Upper lobe of left lung (tissue), 6 donors: ENCODE data around the gene LRRC14B. TPM values are rescaled to one million over a fixed set of nuclear protein-coding genes. Genes with fewer than 3 reads are reported as not detected.
"Not testable (repeated sequence)": the region's sequence is repeated elsewhere in the genome, so short reads cannot be mapped to it uniquely, and the experiment has no call there.

Source experiments
- ATAC-seq, 2 donors: fragments of 200-7000 bp; cut with Tn5 transposase; one replicate each; pipeline ENCODE4 v1.9.1; 2022; ENCODE audit warnings: mild to moderate bottlenecking in 2 of 2, moderate library complexity in 2 of 2; ENCODE audit not compliant: low FRiP score in 2 of 2
- DNase-seq, 2 donors: peaks; one replicate each; pipeline ENCODE4 v3.0.0-alpha.2; 2019 to 2020
- H3K27ac ChIP-seq, 4 donors: fragments of 200-600 bp; sonication (generic); one replicate each; pipeline ENCODE4 v1.5.1; 2016 to 2019
- H3K27me3 ChIP-seq, 4 donors: fragments of 200-600 bp; sonication (generic); one replicate each; pipeline ENCODE4 v1.5.1; 2017 to 2019
- H3K36me3 ChIP-seq, 4 donors: fragments of 200-600 bp; sonication (generic); one replicate each; pipeline ENCODE4 v1.5.1; 2016 to 2019
- H3K4me1 ChIP-seq, 4 donors: fragments of 200-600 bp; sonication (generic); one replicate each; pipeline ENCODE4 v1.5.1; 2018 to 2019
- H3K4me3 ChIP-seq, 4 donors: fragments of 200-600 bp; sonication (generic); one replicate each; pipeline ENCODE4 v1.5.1; 2017 to 2019; ENCODE audit warnings: mild to moderate bottlenecking in 2 of 4, moderate library complexity in 1 of 4
- H3K9me3 ChIP-seq, 4 donors: fragments of 200-600 bp; sonication (generic); one replicate each; pipeline ENCODE4 v1.5.1; 2018 to 2019
- CTCF ChIP-seq, 6 experiments: fragments of 450-650 bp in 4 of 6; fragments of 200-600 bp in 2 of 6; sonication (generic) in 2 of 6; IDR thresholded peaks; one replicate each; pipeline ENCODE4 v1.5.1; 2016 to 2019; ENCODE audit warnings: antibody characterized with exemption in 6 of 6
- EP300 ChIP-seq, 4 donors: sonication (generic); formaldehyde crosslinking; IDR thresholded peaks; one replicate each; pipeline ENCODE4 v1.5.1; 2017; ENCODE audit warnings: antibody characterized with exemption in 4 of 4, control low read depth in 2 of 4
- POLR2A ChIP-seq, 4 donors: fragments of 450-650 bp; IDR thresholded peaks; one replicate each; pipeline ENCODE4 v1.5.1; 2016 to 2017; ENCODE audit warnings: antibody characterized with exemption in 4 of 4, mild to moderate bottlenecking in 2 of 4
- POLR2AphosphoS5 ChIP-seq, 2 donors: sonication (generic); formaldehyde crosslinking; IDR thresholded peaks; one replicate each; pipeline ENCODE4 v1.5.1; 2017; ENCODE audit warnings: antibody characterized with exemption in 2 of 2
- WGBS, 2 donors: methylation state at CpG; one replicate each; pipeline ENCODE4 v1.1.5; 2017 to 2018; 5-methylcytosine and 5-hydroxymethylcytosine counted together
- total RNA-seq, 6 donors: library from RNA; depleted of rRNA in 4 of 6; stranded (reverse); fragments of >200 nt in 4 of 6; gene quantifications; one replicate each; pipeline versions ENCODE4 v1.1.0 to v1.2.1, GENCODE V29; 2016 to 2021
- donor health status: DM: no; HTN: no; CAD: no; lungs with moderate emphysema.
- donor health status: DM: no; HTN: yes; CAD: no; lungs with severe emphysema.

The LRRC14B gene
- total RNA-seq, 6 donors from 2014 or later, result not detected

DNA sequence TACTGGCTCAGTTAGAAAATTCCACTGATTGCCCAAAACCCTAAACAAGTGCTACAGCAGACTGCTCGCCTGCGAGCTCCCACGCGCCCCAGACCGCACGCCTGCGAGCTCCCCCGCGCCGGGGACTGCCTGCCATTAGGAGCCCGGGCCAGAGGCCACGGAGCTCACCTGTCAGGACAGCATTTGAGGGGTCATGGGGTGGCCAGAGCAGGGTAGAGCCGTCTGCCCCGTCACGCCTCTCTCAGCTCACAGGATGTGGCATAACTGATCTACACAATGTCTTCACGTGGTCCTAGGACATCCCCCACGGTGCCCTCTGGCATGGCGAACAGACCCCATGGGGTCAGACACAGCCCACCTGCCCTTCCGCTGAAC lies 29.1 kb upstream of the LRRC14B start:
- no peaks in the 10 kb centered on the region for H3K9me3 ChIP-seq
- no peak for TF ChIP-seq CTCF (IDR thresholded peaks at IDR 0.05)
- no peak for TF ChIP-seq POLR2AphosphoS5 (IDR thresholded peaks at IDR 0.05)
- no peak for TF ChIP-seq EP300 (IDR thresholded peaks at IDR 0.05)
- no peak for TF ChIP-seq POLR2A (IDR thresholded peaks at IDR 0.05)
- no peaks in the 10 kb centered on the region for H3K4me1 ChIP-seq
- H3K36me3 ChIP-seq, result no peaks in the 10 kb centered on the region
- WGBS, 2 donors, result 85 to 93% methylated on average over 12 to 13 of the region's 19 CpGs
- H3K27ac ChIP-seq, result no peak overlapping the region
- no peak overlapping the region for H3K4me3 ChIP-seq
- ATAC-seq (peak; percentile 24 to 25), DNase-seq (no peak)
- H3K27me3 ChIP-seq, result no peaks in the 10 kb centered on the region

DNA sequence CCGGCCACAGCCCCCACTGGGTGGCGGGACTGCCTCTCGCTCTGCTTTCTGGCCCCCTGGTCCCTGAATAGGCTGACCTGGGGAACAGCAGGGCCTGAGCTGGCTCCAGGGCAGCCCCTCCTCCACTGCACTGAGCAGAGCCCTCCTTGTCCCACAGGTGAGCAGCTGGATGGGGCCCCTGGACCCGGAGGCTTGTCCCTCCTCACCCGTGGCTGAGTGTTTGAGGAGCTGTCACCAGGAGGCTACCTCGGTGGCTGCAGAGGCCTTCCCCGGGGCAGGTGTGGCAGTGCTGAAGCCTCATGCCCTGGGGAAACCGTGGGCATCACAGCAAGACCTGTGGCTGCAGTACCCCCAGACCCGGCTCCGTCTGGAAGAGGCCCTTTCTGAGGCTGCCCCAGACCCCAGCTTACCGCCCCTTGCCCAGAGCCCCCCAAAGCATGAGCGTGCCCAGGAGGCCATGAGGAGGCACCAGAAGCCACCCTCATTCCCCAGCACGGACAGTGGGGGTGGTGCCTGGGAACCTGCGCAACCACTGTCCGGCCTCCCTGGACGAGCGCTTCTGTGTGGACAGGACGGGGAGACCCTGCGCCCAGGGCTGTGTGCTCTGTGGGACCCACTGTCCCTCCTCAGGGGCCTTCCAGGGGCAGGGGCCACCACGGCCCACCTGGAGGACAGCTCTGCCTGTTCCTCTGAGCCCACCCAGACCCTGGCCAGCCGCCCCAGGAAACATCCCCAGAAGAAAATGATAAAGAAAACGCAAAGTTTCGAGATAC lies 28.5 kb upstream of the LRRC14B start:
- DNase-seq, result peak in 1 of 2 donors; percentile 17
- Histone ChIP-seq H3K36me3 (no peaks in the 10 kb centered on the region), H3K4me1 (no peaks in the 10 kb centered on the region), H3K4me3 (no peak overlapping the region), H3K27me3 (no peaks in the 10 kb centered on the region), H3K27ac (no peak overlapping the region), H3K9me3 (no peaks in the 10 kb centered on the region)
- WGBS, 2 donors, result 87 to 97% methylated on average over 11 to 19 of the region's 23 CpGs
- peak; percentile 23 to 37 for ATAC-seq
- TF ChIP-seq CTCF (IDR thresholded peaks at IDR 0.05), result no peak
- no peak for TF ChIP-seq POLR2AphosphoS5 (IDR thresholded peaks at IDR 0.05)
- no peak for TF ChIP-seq POLR2A (IDR thresholded peaks at IDR 0.05)
- TF ChIP-seq EP300 (IDR thresholded peaks at IDR 0.05), result no peak

DNA sequence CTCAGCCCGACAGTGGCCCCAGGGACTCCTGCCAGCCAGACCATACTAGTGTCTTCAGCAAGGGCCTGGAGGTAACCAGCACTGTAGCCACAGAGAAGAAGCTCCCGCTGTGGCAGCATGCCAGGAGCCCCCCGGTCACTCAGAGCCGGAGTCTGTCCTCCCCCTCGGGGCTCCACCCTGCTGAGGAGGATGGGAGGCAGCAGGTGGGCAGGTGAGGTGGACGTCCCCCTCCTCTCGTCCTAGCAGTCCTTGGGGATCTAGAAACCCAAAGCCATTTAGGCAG lies 28.0 kb upstream of the LRRC14B start:
- ATAC-seq, result peak in 1 of 2 donors; percentile 4
- H3K9me3 ChIP-seq, result no peaks in the 10 kb centered on the region
- no peaks in the 10 kb centered on the region for H3K27me3 ChIP-seq
- no peak for DNase-seq
- TF ChIP-seq EP300 (IDR thresholded peaks at IDR 0.05) (no peak), CTCF (IDR thresholded peaks at IDR 0.05) (no peak), POLR2AphosphoS5 (IDR thresholded peaks at IDR 0.05) (no peak), POLR2A (IDR thresholded peaks at IDR 0.05) (no peak)
- WGBS, 2 donors, result 80 to 92% methylated on average over 6 to 7 of the region's 7 CpGs
- no peak overlapping the region for H3K27ac ChIP-seq
- H3K36me3 ChIP-seq, result no peaks in the 10 kb centered on the region
- H3K4me1 ChIP-seq, result peaks cover 0 to 3% (median 0%) of the 10 kb centered on the region in 4 donors
- no peak overlapping the region for H3K4me3 ChIP-seq

GRCh38 chr5:163841-164240 lies 27.5 kb upstream of the LRRC14B start:
- Histone ChIP-seq H3K4me3 (no peak overlapping the region), H3K36me3 (no peaks in the 10 kb centered on the region), H3K4me1 (peaks cover 0 to 6% (median under 1%) of the 10 kb centered on the region in 4 donors), H3K27ac (no peak overlapping the region), H3K9me3 (no peaks in the 10 kb centered on the region), H3K27me3 (no peaks in the 10 kb centered on the region)
- TF ChIP-seq EP300 (IDR thresholded peaks at IDR 0.05), result no peak
- no peak for TF ChIP-seq CTCF (IDR thresholded peaks at IDR 0.05)
- TF ChIP-seq POLR2AphosphoS5 (IDR thresholded peaks at IDR 0.05), result no peak
- no peak for TF ChIP-seq POLR2A (IDR thresholded peaks at IDR 0.05)
- no peak for ATAC-seq
- WGBS, 2 donors, result 85 to 88% methylated on average over 13 of the region's 13 CpGs
- peak in 1 of 2 donors; percentile 1 for DNase-seq

DNA sequence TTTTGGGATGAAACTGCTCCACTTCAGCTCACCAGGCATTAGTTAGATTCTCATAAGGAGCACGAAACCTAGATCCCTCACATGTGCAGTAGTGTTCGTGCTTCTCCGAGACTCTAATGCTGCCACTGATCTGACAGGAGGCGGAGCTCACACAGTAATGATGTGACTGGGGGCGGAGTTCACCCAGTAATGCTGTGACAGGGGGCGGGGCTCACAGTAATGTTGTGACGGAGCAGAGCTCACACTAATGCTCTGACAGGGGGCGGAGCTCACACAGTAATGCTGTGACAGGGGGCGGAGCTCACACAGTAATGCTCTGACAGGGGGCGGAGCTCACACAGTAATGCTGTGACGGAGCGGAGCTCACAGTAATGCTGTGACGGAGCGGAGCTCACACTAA lies 27.1 kb upstream of the LRRC14B start:
- Histone ChIP-seq H3K27me3 (no peaks in the 10 kb centered on the region), H3K36me3 (no peaks in the 10 kb centered on the region), H3K9me3 (no peaks in the 10 kb centered on the region), H3K27ac (no peak overlapping the region), H3K4me1 (peaks cover 0 to 10% (median 2%) of the 10 kb centered on the region in 4 donors), H3K4me3 (no peak overlapping the region)
- DNase-seq (peak in 1 of 2 donors; percentile 1), ATAC-seq (no peak)
- WGBS, 2 donors, result 83 to 86% methylated on average over 8 to 14 of the region's 14 CpGs
- TF ChIP-seq POLR2A (IDR thresholded peaks at IDR 0.05), result no peak
- TF ChIP-seq EP300 (IDR thresholded peaks at IDR 0.05), result no peak
- no peak for TF ChIP-seq POLR2AphosphoS5 (IDR thresholded peaks at IDR 0.05)
- TF ChIP-seq CTCF (IDR thresholded peaks at IDR 0.05), result no peak

- H3K9me3 ChIP-seq, H3K27ac ChIP-seq, H3K36me3 ChIP-seq, DNase-seq, ATAC-seq, H3K4me3 ChIP-seq, H3K27me3 ChIP-seq: not testable (repeated sequence)
- 91 to 94% methylated on average over 7 to 25 of the region's 25 CpGs for whole genome bisulfite sequencing, 2 donors
- peaks cover 0 to 15% (median 4%) of the 10 kb centered on the region in 4 donors for H3K4me1 ChIP-seq
Measured at GRCh38 chr5:164783-165182, 26.5 kb upstream of the LRRC14B start.
